Upper lobe of right lung (tissue), 1 donor: Measurements from ENCODE around the gene PRR3. TPM values are rescaled to one million over a fixed set of nuclear protein-coding genes. Genes with fewer than 3 reads are reported as not detected.
A peak's percentile ranks its signal among the peaks of the same experiment; 100 is the strongest.

ENCODE experiments used
- ATAC-seq: fragments of 200-7000 bp; cut with Tn5 transposase; one replicate; pipeline ENCODE4 v1.9.1; 2020; ENCODE audit warnings: mild to moderate bottlenecking, moderate library complexity
- DNase-seq: peaks from one replicate; pipeline ENCODE4 v3.0.0-alpha.2; 2020
- H3K27ac ChIP-seq: fragments of 200-600 bp; one replicate; pipeline ENCODE4 v1.8.0; 2022
- H3K27me3 ChIP-seq: fragments of 200-600 bp; one replicate; pipeline ENCODE4 v1.8.0; 2022; ENCODE audit warnings: mild to moderate bottlenecking
- H3K36me3 ChIP-seq: fragments of 200-600 bp; one replicate; pipeline ENCODE4 v1.8.0; 2022
- H3K4me1 ChIP-seq: fragments of 200-600 bp; one replicate; pipeline ENCODE4 v1.8.0; 2022
- H3K4me3 ChIP-seq: fragments of 200-600 bp; one replicate; pipeline ENCODE4 v1.8.0; 2022; ENCODE audit warnings: mild to moderate bottlenecking
- H3K9me3 ChIP-seq: fragments of 200-600 bp; one replicate; pipeline ENCODE4 v1.8.0; 2022
- CTCF ChIP-seq: fragments of 200-600 bp; IDR thresholded peaks from one replicate; pipeline ENCODE4 v1.8.0; 2022; ENCODE audit warnings: antibody characterized with exemption
- intact Hi-C: fragments of 100-400 bp; cut with DNase I; formaldehyde crosslinking; loops from one replicate; pipeline ENCODE4 v1.11.0; 2022
- microRNA-seq: library from miRNA; unstranded; fragments of <30 nt; microRNA quantifications from one replicate; pipeline ENCODE4 v1.2.0, GENCODE V29; 2020; ENCODE audit warnings: borderline microRNAs expressed
- total RNA-seq: library from RNA; stranded (reverse); fragmentation: NEBNext Ultra II Directional; extraction: Animal tissue kit (Norgen Biotek cat#: 25700); gene quantifications from one replicate; pipeline ENCODE4 v1.2.1, GENCODE V29; 2021
- donor health status: DM: no; HTN: yes; CAD: no; lungs with severe emphysema.

The PRR3 gene
- total RNA-seq, 1 donor from 2014 or later: 6.9 TPM

DNA sequence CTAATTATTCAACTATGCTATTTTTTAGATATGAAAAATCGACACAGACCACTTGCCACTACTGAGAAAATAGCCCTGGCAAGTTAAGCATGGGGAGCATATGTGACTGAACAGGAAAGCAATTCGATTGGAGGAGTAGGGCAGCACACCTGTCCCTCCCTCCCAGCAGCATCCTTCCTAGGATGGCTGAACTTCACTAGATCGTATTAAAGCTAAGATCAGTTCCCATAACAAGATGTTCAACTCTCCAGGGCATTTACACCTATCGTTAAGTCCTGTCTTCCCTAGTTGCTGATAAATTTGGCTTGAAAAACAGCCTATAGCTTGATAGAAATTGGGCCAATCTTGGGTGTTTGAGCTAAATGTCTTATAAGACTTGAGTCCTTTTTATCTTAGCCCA lies 53.0 kb downstream of the PRR3 start:
- intact Hi-C loops: no loop called here
- DNase-seq (no peak), ATAC-seq (no peak)
- Histone ChIP-seq H3K9me3 (no peaks in the 10 kb centered on the region), H3K36me3 (peaks cover 48% of the 10 kb centered on the region), H3K27ac (no peak overlapping the region), H3K4me3 (no peak overlapping the region), H3K27me3 (no peaks in the 10 kb centered on the region), H3K4me1 (peaks cover 30% of the 10 kb centered on the region)
- no peak for TF ChIP-seq CTCF

- H3K36me3 ChIP-seq: peaks cover 39% of the 10 kb centered on the region
- ATAC-seq (no peak), DNase-seq (no peak)
- intact Hi-C loops: no loop called here
- TF ChIP-seq CTCF: no peak
- H3K27ac ChIP-seq: no peak overlapping the region
- peaks cover 30% of the 10 kb centered on the region for H3K4me1 ChIP-seq
- no peaks in the 10 kb centered on the region for H3K27me3 ChIP-seq
- no peaks in the 10 kb centered on the region for H3K9me3 ChIP-seq
- no peak overlapping the region for H3K4me3 ChIP-seq
Measured at GRCh38 chr6:30611150-30611855, 54.2 kb downstream of the PRR3 start.

GRCh38 chr6:30611856-30612194 lies 54.7 kb downstream of the PRR3 start:
- Histone ChIP-seq H3K9me3 (no peaks in the 10 kb centered on the region), H3K4me3 (no peak overlapping the region), H3K36me3 (peaks cover 39% of the 10 kb centered on the region), H3K27me3 (no peaks in the 10 kb centered on the region), H3K4me1 (peaks cover 30% of the 10 kb centered on the region), H3K27ac (no peak overlapping the region)
- DNase-seq: no peak
- ATAC-seq: no peak
- no peak for TF ChIP-seq CTCF
- intact Hi-C loops: no loop called here

GRCh38 chr6:30612213-30612612 lies 55.1 kb downstream of the PRR3 start:
- no peak overlapping the region for H3K4me3 ChIP-seq
- TF ChIP-seq CTCF: peak; percentile 41
- ATAC-seq (no peak), DNase-seq (no peak)
- peaks cover 37% of the 10 kb centered on the region for H3K36me3 ChIP-seq
- H3K4me1 ChIP-seq: peaks cover 30% of the 10 kb centered on the region
- intact Hi-C loops: no loop called here
- peak overlapping the region; percentile 20 for H3K27ac ChIP-seq
- no peaks in the 10 kb centered on the region for H3K9me3 ChIP-seq
- no peaks in the 10 kb centered on the region for H3K27me3 ChIP-seq

DNA sequence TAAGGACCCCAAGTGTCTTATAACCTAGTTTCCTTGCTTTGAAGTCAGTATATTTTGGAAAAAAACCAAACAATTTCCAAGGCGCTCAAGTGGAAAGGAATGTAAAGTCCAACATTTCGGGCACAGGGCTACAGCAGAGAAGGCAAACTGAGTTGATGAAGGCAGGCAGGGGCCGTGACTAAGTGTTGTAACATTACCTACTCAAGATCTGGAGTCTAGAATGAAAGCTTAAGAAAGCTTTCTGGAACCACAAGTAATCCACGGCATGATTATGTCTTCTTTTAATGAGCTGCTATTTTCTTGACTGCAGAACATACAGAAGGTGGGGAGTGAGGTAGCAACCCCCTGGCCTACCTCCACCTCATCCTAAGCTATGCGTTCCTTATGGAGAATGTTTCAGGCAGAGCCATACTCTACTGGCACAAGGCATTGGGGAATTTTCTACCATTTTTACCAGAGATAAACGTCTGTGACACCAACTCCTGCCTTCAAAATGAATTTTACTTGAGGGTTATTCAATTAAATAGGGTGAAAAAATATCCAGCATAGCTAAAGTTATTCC lies 55.7 kb downstream of the PRR3 start:
- TF ChIP-seq CTCF: no peak
- intact Hi-C loops: no loop called here
- H3K4me3 ChIP-seq: no peak overlapping the region

More for the DNA sequence above, 55.7 kb downstream of the PRR3 start:
- Histone ChIP-seq H3K4me1 (peaks cover 30% of the 10 kb centered on the region), H3K36me3 (peaks cover 31% of the 10 kb centered on the region), H3K27ac (peak overlapping the region; percentile 20), H3K9me3 (no peaks in the 10 kb centered on the region), H3K27me3 (no peaks in the 10 kb centered on the region)
- ATAC-seq (no peak), DNase-seq (no peak)

Small RNA genes within 50 kb of the gene (microRNA-seq; reads per million reads assigned to microRNA genes)
- 26.8 reads per million, percentile 49 among the genes with 10 or more reads in this experiment for gene MIR877

Other genes starting within 250 kb of the PRR3 start
- gene TRIM39, start 230.4 kb upstream of the PRR3 start, total RNA-seq: 11.5 TPM
- gene RPP21, start 212.1 kb upstream of the PRR3 start, total RNA-seq: 29.3 TPM
- 1,028 TPM for gene HLA-E, start 67.8 kb upstream of the PRR3 start, total RNA-seq
- gene GNL1, start 806 bp upstream of the PRR3 start, total RNA-seq: 54.8 TPM
- gene ABCF1, start 14.1 kb downstream of the PRR3 start, total RNA-seq: 42.5 TPM
- 68.3 TPM for gene PPP1R10, start 59.9 kb downstream of the PRR3 start, total RNA-seq
- gene MRPS18B, start 60.5 kb downstream of the PRR3 start, total RNA-seq: 48.9 TPM
- gene ATAT1, start 69.6 kb downstream of the PRR3 start, total RNA-seq: 7.8 TPM
- gene C6orf136, start 89.8 kb downstream of the PRR3 start, total RNA-seq: 22.8 TPM
- 27.4 TPM for gene DHX16, start 115.7 kb downstream of the PRR3 start, total RNA-seq
- gene PPP1R18, start 129.3 kb downstream of the PRR3 start, total RNA-seq: 72.8 TPM
- 9.5 TPM for gene NRM, start 133.7 kb downstream of the PRR3 start, total RNA-seq
- gene MDC1, start 160.0 kb downstream of the PRR3 start, total RNA-seq: 32.8 TPM
- 243 TPM for gene TUBB, start 163.1 kb downstream of the PRR3 start, total RNA-seq
- gene FLOT1, start 185.4 kb downstream of the PRR3 start, total RNA-seq: 175 TPM
- 35.4 TPM for gene IER3, start 187.3 kb downstream of the PRR3 start, total RNA-seq